ENCODE data around the gene IFT57. TPM values are rescaled to one million over a fixed set of nuclear protein-coding genes. Genes with fewer than 3 reads are reported as not detected.

The IFT57 gene
- total and polyA plus RNA-seq, 4 donors: 54.3 to 78.9 (median 70.0) TPM

DNA sequence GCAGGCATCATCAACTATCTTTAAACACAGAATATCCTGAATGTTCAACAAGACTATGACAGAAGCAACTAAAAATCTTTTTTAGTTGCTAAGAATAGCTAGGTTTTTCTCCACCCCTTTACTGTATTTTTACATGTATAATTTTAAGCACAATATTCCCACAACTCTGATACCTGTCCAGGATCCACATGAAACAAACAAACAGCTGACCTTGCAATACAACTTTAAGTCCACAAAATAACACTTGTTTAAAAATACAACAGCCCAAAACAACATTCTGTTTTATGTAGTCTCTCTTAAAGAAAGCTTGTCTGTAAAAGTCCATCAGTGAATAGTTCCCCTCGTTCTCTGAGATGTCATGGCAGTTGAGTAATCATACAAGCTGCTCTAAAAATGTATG is 41.1 kb downstream of the IFT57 start:
- Histone ChIP-seq H3K9me3 (ENCODE audit: control insufficient read depth, insufficient read depth, low read length) (peaks cover 2% of the 10 kb centered on the region), H3K27ac (ENCODE audit: low read depth, low read length) (no peak overlapping the region)
- no CpG with 5 or more reads among the region's 1 CpG for WGBS (ENCODE audit: insufficient coverage)

DNA sequence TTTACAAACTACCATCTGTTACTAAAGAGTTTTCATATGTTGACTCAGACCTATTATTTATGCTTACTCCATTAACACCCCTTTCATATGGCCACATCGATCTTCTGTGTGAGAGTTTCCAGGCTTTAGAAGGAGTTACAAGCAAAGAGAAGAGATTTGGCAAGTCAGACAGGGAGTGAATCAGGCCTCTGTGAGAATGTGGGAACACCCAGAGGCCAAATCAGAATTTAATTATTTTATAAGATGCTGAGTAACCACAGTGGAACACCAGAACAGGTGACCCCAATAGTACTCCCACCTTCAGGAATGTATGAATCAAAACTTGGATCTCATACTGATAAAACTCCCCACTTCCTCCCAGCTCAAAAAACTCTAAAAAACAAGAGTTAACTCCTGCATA is 42.0 kb downstream of the IFT57 start:
- H3K4me1 ChIP-seq (ENCODE audit: control insufficient read depth, insufficient read depth, low read length): no peaks in the 10 kb centered on the region
- H3K9me3 ChIP-seq (ENCODE audit: control insufficient read depth, insufficient read depth, low read length): peaks cover 2% of the 10 kb centered on the region
- DNase-seq (ENCODE audit: low read depth in 4 of 6, low spot score in 6 of 6): no peak
- no peaks in the 10 kb centered on the region for H3K27me3 ChIP-seq (ENCODE audit: control insufficient read depth, insufficient read depth, low read length)
- no CpG with 5 or more reads among the region's 1 CpG for WGBS (ENCODE audit: insufficient coverage)
- H3K27ac ChIP-seq (ENCODE audit: low read depth, low read length): no peak overlapping the region
- H3K36me3 ChIP-seq (ENCODE audit: control insufficient read depth, insufficient read depth, low read length): no peaks in the 10 kb centered on the region
- no peak overlapping the region for H3K4me3 ChIP-seq (ENCODE audit: low read depth, low read length)

More for the DNA sequence above, 41.1 kb downstream of the IFT57 start:
- Histone ChIP-seq H3K36me3 (ENCODE audit: control insufficient read depth, insufficient read depth, low read length) (no peaks in the 10 kb centered on the region), H3K4me3 (ENCODE audit: low read depth, low read length) (no peak overlapping the region), H3K4me1 (ENCODE audit: control insufficient read depth, insufficient read depth, low read length) (no peaks in the 10 kb centered on the region), H3K27me3 (ENCODE audit: control insufficient read depth, insufficient read depth, low read length) (no peaks in the 10 kb centered on the region)
- no peak for DNase-seq (ENCODE audit: low read depth in 4 of 6, low spot score in 6 of 6)

DNA sequence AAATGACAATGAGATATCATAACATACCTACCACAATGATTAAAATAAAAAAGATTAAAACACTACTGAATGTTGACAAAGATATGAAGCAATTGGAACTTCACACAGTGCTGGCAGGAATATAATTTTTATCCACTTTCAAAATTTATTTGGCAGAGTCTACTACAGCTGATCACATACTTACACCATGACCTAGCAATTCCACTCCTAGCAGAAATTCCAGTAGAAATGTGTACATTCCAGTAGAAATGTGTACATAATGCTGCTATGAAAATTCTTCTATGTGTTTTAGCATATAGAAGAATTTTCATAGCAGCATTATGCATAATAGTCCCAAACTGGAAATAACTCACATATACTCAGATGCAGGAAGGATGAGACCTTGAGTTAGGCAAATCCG is 43.5 kb downstream of the IFT57 start:
- Histone ChIP-seq H3K27me3 (ENCODE audit: control insufficient read depth, insufficient read depth, low read length) (no peaks in the 10 kb centered on the region), H3K4me1 (ENCODE audit: control insufficient read depth, insufficient read depth, low read length) (no peaks in the 10 kb centered on the region), H3K27ac (ENCODE audit: low read depth, low read length) (no peak overlapping the region), H3K9me3 (ENCODE audit: control insufficient read depth, insufficient read depth, low read length) (no peaks in the 10 kb centered on the region), H3K4me3 (ENCODE audit: low read depth, low read length) (no peak overlapping the region), H3K36me3 (ENCODE audit: control insufficient read depth, insufficient read depth, low read length) (no peaks in the 10 kb centered on the region)
- 100% methylated on average over 1 of the region's 1 CpG for WGBS (ENCODE audit: insufficient coverage)
- DNase-seq (ENCODE audit: low read depth in 4 of 6, low spot score in 6 of 6): no peak

DNA sequence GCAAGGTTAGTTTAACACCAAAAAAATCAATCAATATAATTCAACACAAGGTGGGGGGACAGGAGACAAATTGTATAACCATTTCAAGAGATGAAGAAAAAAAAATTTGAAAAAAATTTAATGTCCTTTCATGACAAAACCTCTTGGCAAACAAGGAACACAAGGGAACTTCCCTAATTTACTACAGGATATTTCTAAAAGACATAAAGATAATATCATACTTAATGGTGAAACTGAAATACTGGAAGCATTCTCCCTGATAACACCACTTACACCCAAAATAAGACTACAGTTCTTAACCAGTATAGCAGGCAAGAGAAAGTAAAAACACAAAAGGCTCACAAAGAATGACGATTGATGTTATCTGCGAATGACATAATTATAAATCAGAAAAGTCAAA is 44.7 kb downstream of the IFT57 start:
- no CpG with 5 or more reads among the region's 2 CpGs for WGBS (ENCODE audit: insufficient coverage)
- no peak for DNase-seq (ENCODE audit: low read depth in 4 of 6, low spot score in 6 of 6)
- Histone ChIP-seq H3K4me3 (ENCODE audit: low read depth, low read length) (no peak overlapping the region), H3K36me3 (ENCODE audit: control insufficient read depth, insufficient read depth, low read length) (no peaks in the 10 kb centered on the region), H3K4me1 (ENCODE audit: control insufficient read depth, insufficient read depth, low read length) (no peaks in the 10 kb centered on the region), H3K9me3 (ENCODE audit: control insufficient read depth, insufficient read depth, low read length) (no peaks in the 10 kb centered on the region), H3K27ac (ENCODE audit: low read depth, low read length) (no peak overlapping the region), H3K27me3 (ENCODE audit: control insufficient read depth, insufficient read depth, low read length) (no peaks in the 10 kb centered on the region)

DNA sequence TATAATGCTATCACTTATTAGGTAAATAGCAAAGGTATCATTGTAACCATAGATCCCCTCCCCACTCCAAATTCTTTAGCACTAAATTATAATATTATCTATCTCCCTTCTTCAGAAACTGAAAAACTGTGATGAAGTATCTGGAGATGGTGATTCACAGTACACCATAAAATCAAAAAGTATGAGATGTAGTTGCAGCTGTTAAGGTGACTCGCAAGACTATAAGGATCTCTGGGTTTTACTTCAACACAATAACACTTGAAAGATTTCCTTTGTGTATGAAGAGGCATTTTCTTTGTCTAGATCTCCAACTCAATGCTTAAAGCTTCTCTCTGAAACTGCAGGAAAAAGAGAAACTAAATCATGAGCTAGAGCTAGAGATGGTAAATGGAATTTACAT is 46.9 kb downstream of the IFT57 start:
- no peaks in the 10 kb centered on the region for H3K9me3 ChIP-seq (ENCODE audit: control insufficient read depth, insufficient read depth, low read length)
- H3K36me3 ChIP-seq (ENCODE audit: control insufficient read depth, insufficient read depth, low read length): no peaks in the 10 kb centered on the region
- no peaks in the 10 kb centered on the region for H3K4me1 ChIP-seq (ENCODE audit: control insufficient read depth, insufficient read depth, low read length)
- no peak overlapping the region for H3K4me3 ChIP-seq (ENCODE audit: low read depth, low read length)
- no CpG with 5 or more reads among the region's 1 CpG for WGBS (ENCODE audit: insufficient coverage)
- H3K27ac ChIP-seq (ENCODE audit: low read depth, low read length): no peak overlapping the region
- DNase-seq (ENCODE audit: low read depth in 4 of 6, low spot score in 6 of 6): no peak
- no peaks in the 10 kb centered on the region for H3K27me3 ChIP-seq (ENCODE audit: control insufficient read depth, insufficient read depth, low read length)

DNA sequence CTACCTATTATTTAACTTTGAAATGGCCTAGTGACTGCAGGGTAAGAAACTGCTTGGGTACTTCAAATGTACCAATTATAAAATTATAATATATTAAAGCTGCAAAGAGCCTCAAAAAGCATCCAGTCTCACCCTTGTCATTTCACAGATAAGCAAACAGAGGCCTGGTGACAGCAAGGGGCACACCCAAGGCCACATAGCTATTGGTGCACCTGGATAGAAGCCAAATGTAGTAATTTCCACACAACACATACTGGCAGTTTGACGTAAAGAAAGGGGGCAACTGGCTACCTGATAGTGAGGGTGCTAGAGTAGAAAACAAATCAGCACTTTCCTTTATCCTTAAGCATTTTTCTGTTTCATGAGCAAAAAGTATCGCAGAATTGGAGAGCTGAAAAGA is 51.1 kb downstream of the IFT57 start:
- Histone ChIP-seq H3K9me3 (ENCODE audit: control insufficient read depth, insufficient read depth, low read length) (no peaks in the 10 kb centered on the region), H3K4me3 (ENCODE audit: low read depth, low read length) (no peak overlapping the region), H3K27ac (ENCODE audit: low read depth, low read length) (no peak overlapping the region), H3K27me3 (ENCODE audit: control insufficient read depth, insufficient read depth, low read length) (no peaks in the 10 kb centered on the region), H3K36me3 (ENCODE audit: control insufficient read depth, insufficient read depth, low read length) (no peaks in the 10 kb centered on the region), H3K4me1 (ENCODE audit: control insufficient read depth, insufficient read depth, low read length) (no peaks in the 10 kb centered on the region)
- DNase-seq (ENCODE audit: low read depth in 4 of 6, low spot score in 6 of 6): no peak
- WGBS (ENCODE audit: insufficient coverage): no CpG with 5 or more reads among the region's 2 CpGs

DNA sequence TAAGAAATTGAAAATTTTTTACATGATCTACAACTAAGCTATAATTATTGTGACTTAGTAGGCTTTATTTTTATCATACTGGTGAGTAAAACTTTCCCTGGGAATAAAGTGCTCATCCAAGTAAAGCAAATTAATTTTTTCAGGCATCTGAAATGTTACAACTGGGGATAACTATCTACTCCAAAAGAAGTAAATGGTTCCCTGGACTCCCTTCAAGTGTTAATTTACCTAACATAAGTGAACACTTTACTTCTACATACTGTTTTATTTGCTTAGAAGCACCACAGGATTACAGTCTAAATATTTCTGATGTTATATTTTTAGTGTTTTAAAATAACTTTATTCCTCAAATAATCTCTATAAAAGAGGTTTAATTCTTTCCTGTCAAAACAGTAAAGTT is 57.8 kb downstream of the IFT57 start:
- Histone ChIP-seq H3K4me1 (ENCODE audit: control insufficient read depth, insufficient read depth, low read length) (no peaks in the 10 kb centered on the region), H3K9me3 (ENCODE audit: control insufficient read depth, insufficient read depth, low read length) (no peaks in the 10 kb centered on the region), H3K4me3 (ENCODE audit: low read depth, low read length) (no peak overlapping the region), H3K36me3 (ENCODE audit: control insufficient read depth, insufficient read depth, low read length) (no peaks in the 10 kb centered on the region), H3K27ac (ENCODE audit: low read depth, low read length) (no peak overlapping the region), H3K27me3 (ENCODE audit: control insufficient read depth, insufficient read depth, low read length) (no peaks in the 10 kb centered on the region)
- DNase-seq (ENCODE audit: low read depth in 4 of 6, low spot score in 6 of 6): peak in 3 of 6 donors; percentile 2 to 91 (median 7)

DNA sequence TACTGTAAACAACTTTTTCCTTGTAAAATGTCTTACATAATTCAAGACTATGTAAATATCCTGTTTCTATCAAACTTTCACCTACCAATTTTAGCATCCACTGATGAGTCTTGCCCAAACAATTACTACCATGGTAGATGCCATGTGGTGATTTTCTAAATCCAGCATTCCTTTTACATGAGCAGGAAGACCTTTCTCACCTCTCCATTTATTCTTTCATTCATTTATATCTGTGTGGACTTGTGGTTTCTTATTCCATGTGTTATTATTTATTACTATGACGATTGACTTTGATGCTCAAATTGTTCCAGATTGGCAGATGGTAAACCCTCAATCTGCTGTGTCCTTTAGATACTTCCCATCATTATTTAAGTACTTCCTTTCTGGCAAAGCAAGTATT is 62.4 kb downstream of the IFT57 start:
- no peaks in the 10 kb centered on the region for H3K36me3 ChIP-seq (ENCODE audit: control insufficient read depth, insufficient read depth, low read length)
- H3K4me1 ChIP-seq (ENCODE audit: control insufficient read depth, insufficient read depth, low read length): no peaks in the 10 kb centered on the region
- no peak overlapping the region for H3K27ac ChIP-seq (ENCODE audit: low read depth, low read length)
- no peaks in the 10 kb centered on the region for H3K9me3 ChIP-seq (ENCODE audit: control insufficient read depth, insufficient read depth, low read length)
- no peaks in the 10 kb centered on the region for H3K27me3 ChIP-seq (ENCODE audit: control insufficient read depth, insufficient read depth, low read length)
- H3K4me3 ChIP-seq (ENCODE audit: low read depth, low read length): no peak overlapping the region
- DNase-seq (ENCODE audit: low read depth in 4 of 6, low spot score in 6 of 6): no peak
- WGBS (ENCODE audit: insufficient coverage): no CpG with 5 or more reads among the region's 1 CpG

DNA sequence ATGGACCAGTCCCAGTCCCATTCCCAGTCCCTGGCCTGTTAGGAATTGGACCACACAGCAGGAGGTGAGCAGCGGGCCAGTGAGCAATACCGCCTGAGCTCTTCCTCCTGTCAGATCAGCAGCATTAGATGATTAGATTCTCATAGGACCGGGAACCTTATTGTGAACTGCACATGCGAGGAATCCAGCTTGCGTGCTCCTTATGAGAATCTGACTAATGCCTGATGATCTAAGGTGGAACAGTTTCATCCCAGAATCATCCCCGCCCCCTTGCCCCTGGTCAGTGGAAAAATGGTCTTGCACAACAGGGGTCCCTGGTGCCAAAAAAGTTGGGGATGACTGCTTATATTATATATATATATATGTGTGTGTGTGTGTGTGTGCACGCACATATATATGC is 63.1 kb downstream of the IFT57 start:
- H3K4me3 ChIP-seq (ENCODE audit: low read depth, low read length): no peak overlapping the region
- no peak overlapping the region for H3K27ac ChIP-seq (ENCODE audit: low read depth, low read length)
- DNase-seq (ENCODE audit: low read depth in 4 of 6, low spot score in 6 of 6): no peak
- 90% methylated on average over 5 of the region's 7 CpGs for WGBS (ENCODE audit: insufficient coverage)
- H3K9me3 ChIP-seq (ENCODE audit: control insufficient read depth, insufficient read depth, low read length): no peaks in the 10 kb centered on the region
- H3K27me3 ChIP-seq (ENCODE audit: control insufficient read depth, insufficient read depth, low read length): no peaks in the 10 kb centered on the region
- H3K4me1 ChIP-seq (ENCODE audit: control insufficient read depth, insufficient read depth, low read length): no peaks in the 10 kb centered on the region
- no peaks in the 10 kb centered on the region for H3K36me3 ChIP-seq (ENCODE audit: control insufficient read depth, insufficient read depth, low read length)

DNA sequence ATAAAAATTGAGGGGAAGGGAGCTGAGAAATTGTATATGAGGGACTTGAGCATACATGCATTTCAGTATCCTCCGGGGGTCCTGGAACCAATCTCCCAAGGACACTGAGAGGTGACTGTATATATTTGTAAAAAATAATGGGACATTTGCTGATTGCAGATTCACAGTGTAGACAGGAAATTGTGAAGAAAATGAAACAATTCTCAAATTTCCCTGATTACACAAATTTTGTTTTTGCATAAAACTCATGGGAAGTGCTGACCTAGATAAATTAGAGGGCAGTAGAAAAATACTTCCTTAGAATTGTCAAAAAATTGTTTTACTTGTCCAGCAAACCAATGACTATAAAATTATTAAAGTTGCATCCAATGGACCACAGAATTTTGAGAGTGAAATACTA is 64.0 kb downstream of the IFT57 start:
- no CpG with 5 or more reads among the region's 1 CpG for WGBS (ENCODE audit: insufficient coverage)
- Histone ChIP-seq H3K36me3 (ENCODE audit: control insufficient read depth, insufficient read depth, low read length) (no peaks in the 10 kb centered on the region), H3K4me3 (ENCODE audit: low read depth, low read length) (no peak overlapping the region), H3K27me3 (ENCODE audit: control insufficient read depth, insufficient read depth, low read length) (no peaks in the 10 kb centered on the region), H3K9me3 (ENCODE audit: control insufficient read depth, insufficient read depth, low read length) (no peaks in the 10 kb centered on the region), H3K4me1 (ENCODE audit: control insufficient read depth, insufficient read depth, low read length) (no peaks in the 10 kb centered on the region), H3K27ac (ENCODE audit: low read depth, low read length) (no peak overlapping the region)
- no peak for DNase-seq (ENCODE audit: low read depth in 4 of 6, low spot score in 6 of 6)

All from spinal cord (tissue), 10 donors.